ENCODE results near the gene KAZN. TPM values are rescaled to one million over a fixed set of nuclear protein-coding genes. Genes with fewer than 3 reads are reported as not detected.

The KAZN gene
- total and polyA plus RNA-seq, 2 donors (not counting 1 experiment from before 2014, with no cell fraction given): 3.4 to 5.0 TPM

GRCh38 chr1:15123270-15123669 is 524.8 kb downstream of the KAZN start:
- DNase-seq (ENCODE audit: low read depth in 2 of 2): no peak
- no peak overlapping the region for H3K4me3 ChIP-seq (replicated peaks in 1 of 4; ENCODE audit: control extremely low read depth in 1 of 4, insufficient read depth in 1 of 4, low read depth in 3 of 4, low read length in 4 of 4)
- no peaks in the 10 kb centered on the region for H3K79me2 ChIP-seq (ENCODE audit: control insufficient read depth, insufficient read depth, low read length)
- H4K20me1 ChIP-seq (ENCODE audit: control insufficient read depth, extremely low read depth, insufficient read depth, low read length): no peaks in the 10 kb centered on the region
- H3K36me3 ChIP-seq (ENCODE audit: control insufficient read depth, insufficient read depth, low read length): no peaks in the 10 kb centered on the region
- H2AFZ ChIP-seq (ENCODE audit: low read length): no peak overlapping the region
- H3K4me2 ChIP-seq (ENCODE audit: extremely low read depth, insufficient read depth, low read length): no peak overlapping the region
- no peaks in the 10 kb centered on the region for H3K4me1 ChIP-seq (ENCODE audit: control insufficient read depth, extremely low read depth, insufficient read depth, low read length)
- H3K9ac ChIP-seq (ENCODE audit: insufficient read depth, low read length): no peak overlapping the region
- peaks cover 4% of the 10 kb centered on the region for H3K27me3 ChIP-seq (ENCODE audit: control insufficient read depth, insufficient read depth, low read length)
- H3K27ac ChIP-seq (ENCODE audit: insufficient read depth, low read length): no peak overlapping the region
- TF ChIP-seq CTCF (conservative IDR thresholded peaks at IDR 0.05 in 1 of 2, IDR thresholded peaks at IDR 0.05 in 1 of 2; ENCODE audit: low read depth in 1 of 2, low read length in 2 of 2): no peak
- no peak for TF ChIP-seq EZH2 (IDR thresholded peaks at IDR 0.05; ENCODE audit: low read length, missing control alignments)
- no peaks in the 10 kb centered on the region for H3K9me3 ChIP-seq (ENCODE audit: control insufficient read depth, insufficient read depth, low read depth, low read length)

GRCh38 chr1:15123925-15124324 is 525.4 kb downstream of the KAZN start:
- H3K9ac ChIP-seq (ENCODE audit: insufficient read depth, low read length): no peak overlapping the region
- H2AFZ ChIP-seq (ENCODE audit: low read length): no peak overlapping the region
- no peak overlapping the region for H3K4me3 ChIP-seq (replicated peaks in 1 of 4; ENCODE audit: control extremely low read depth in 1 of 4, insufficient read depth in 1 of 4, low read depth in 3 of 4, low read length in 4 of 4)
- H4K20me1 ChIP-seq (ENCODE audit: control insufficient read depth, extremely low read depth, insufficient read depth, low read length): no peaks in the 10 kb centered on the region
- no peaks in the 10 kb centered on the region for H3K4me1 ChIP-seq (ENCODE audit: control insufficient read depth, extremely low read depth, insufficient read depth, low read length)
- H3K9me3 ChIP-seq (ENCODE audit: control insufficient read depth, insufficient read depth, low read depth, low read length): no peaks in the 10 kb centered on the region
- no peaks in the 10 kb centered on the region for H3K36me3 ChIP-seq (ENCODE audit: control insufficient read depth, insufficient read depth, low read length)
- H3K4me2 ChIP-seq (ENCODE audit: extremely low read depth, insufficient read depth, low read length): no peak overlapping the region
- no peak overlapping the region for H3K27ac ChIP-seq (ENCODE audit: insufficient read depth, low read length)
- no peak for TF ChIP-seq CTCF (conservative IDR thresholded peaks at IDR 0.05 in 1 of 2, IDR thresholded peaks at IDR 0.05 in 1 of 2; ENCODE audit: low read depth in 1 of 2, low read length in 2 of 2)
- no peak for TF ChIP-seq EZH2 (IDR thresholded peaks at IDR 0.05; ENCODE audit: low read length, missing control alignments)
- peaks cover 4% of the 10 kb centered on the region for H3K27me3 ChIP-seq (ENCODE audit: control insufficient read depth, insufficient read depth, low read length)
- no peak for DNase-seq (ENCODE audit: low read depth in 2 of 2)
- H3K79me2 ChIP-seq (ENCODE audit: control insufficient read depth, insufficient read depth, low read length): no peaks in the 10 kb centered on the region

- H3K4me2 ChIP-seq (ENCODE audit: extremely low read depth, insufficient read depth, low read length): no peak overlapping the region
- no peaks in the 10 kb centered on the region for H3K36me3 ChIP-seq (ENCODE audit: control insufficient read depth, insufficient read depth, low read length)
- peaks cover 4% of the 10 kb centered on the region for H3K27me3 ChIP-seq (ENCODE audit: control insufficient read depth, insufficient read depth, low read length)
- TF ChIP-seq CTCF (conservative IDR thresholded peaks at IDR 0.05 in 1 of 2, IDR thresholded peaks at IDR 0.05 in 1 of 2; ENCODE audit: low read depth in 1 of 2, low read length in 2 of 2) (no peak), EZH2 (IDR thresholded peaks at IDR 0.05; ENCODE audit: low read length, missing control alignments) (no peak)
- no peak for DNase-seq (ENCODE audit: low read depth in 2 of 2)
- no peaks in the 10 kb centered on the region for H3K79me2 ChIP-seq (ENCODE audit: control insufficient read depth, insufficient read depth, low read length)
- H3K9ac ChIP-seq (ENCODE audit: insufficient read depth, low read length): no peak overlapping the region
- no peak overlapping the region for H3K27ac ChIP-seq (ENCODE audit: insufficient read depth, low read length)
- no peak overlapping the region for H2AFZ ChIP-seq (ENCODE audit: low read length)
- no peak overlapping the region for H3K4me3 ChIP-seq (replicated peaks in 1 of 4; ENCODE audit: control extremely low read depth in 1 of 4, insufficient read depth in 1 of 4, low read depth in 3 of 4, low read length in 4 of 4)
- H3K4me1 ChIP-seq (ENCODE audit: control insufficient read depth, extremely low read depth, insufficient read depth, low read length): no peaks in the 10 kb centered on the region
- no peaks in the 10 kb centered on the region for H4K20me1 ChIP-seq (ENCODE audit: control insufficient read depth, extremely low read depth, insufficient read depth, low read length)
- no peaks in the 10 kb centered on the region for H3K9me3 ChIP-seq (ENCODE audit: control insufficient read depth, insufficient read depth, low read depth, low read length)
Observed at GRCh38 chr1:15124362-15125100, 526.0 kb downstream of the KAZN start.

Data from fibroblast of lung (primary cell).